K562 (cell line): ENCODE measurements around the gene MGA. TPM values are rescaled to one million over a fixed set of nuclear protein-coding genes. Genes with fewer than 3 reads are reported as not detected.

Experiments used
- ATAC-seq: fragments of 200-7000 bp; cut with Tn5 transposase; 3 replicates; pipeline ENCODE4 v1.9.1; 2020; ENCODE audit warnings: moderate library complexity
- BruUV-seq: library from RNA; stranded (reverse); fragments of 400-500 nt; replicated peaks from 2 replicates; lab custom pipeline; 2021; lab: Mats Ljungman, UMichigan
- CTCF ChIA-PET: fragments of 300-600 bp; formaldehyde crosslinking; extraction: SDS; loops from one replicate; lab custom pipeline; 2021; ENCODE audit warnings: low intra/inter-chr PET ratio; lab: Yijun Ruan, JAX
- POLR2A ChIA-PET: fragments of 300-600, 350-650 bp; sonication (Branson Sonifier 250); formaldehyde crosslinking; extraction: SDS; loops from one replicate; lab custom pipeline; 2021; ENCODE audit warnings: antibody characterized with exemption, inconsistent platforms; lab: Yijun Ruan, JAX
- DNase-seq, 4 experiments: peaks; one replicate each; pipeline versions ENCODE4 v3.0.0 to v3.0.0-alpha.2; 2011 to 2018; ENCODE audit warnings: low spot score in 3 of 4, mixed read lengths in 3 of 4; ENCODE audit errors: extremely low read depth in 1 of 4
- FAIRE-seq: peaks from 2 replicates; lab custom pipeline; 2011; peaks lifted over from hg19 to GRCh38; lab: Jason Lieb, UNC
- H2AFZ ChIP-seq: 2 replicates; pipeline ENCODE4 v1.6.0; 2011; ENCODE audit warnings: low read depth, low read length, control low read depth, inconsistent platforms
- H3K27ac ChIP-seq: fragments of 200-600 bp; 3 replicates; pipeline ENCODE4 v1.8.0; 2011; ENCODE audit warnings: low read depth, mild to moderate bottlenecking, control low read depth, inconsistent platforms, low read length, moderate library complexity, mixed read lengths; ENCODE audit errors: extremely low read depth
- H3K27me3 ChIP-seq, 2 experiments: fragments of 300-600 bp in 1 of 2; 2 replicates in 1 of 2; 3 replicates in 1 of 2; pipeline versions ENCODE4 v1.6.0 to v1.8.0; 2011; ENCODE audit warnings: inconsistent platforms in 2 of 2, low read length in 2 of 2, mild to moderate bottlenecking in 1 of 2, mixed read lengths in 1 of 2, moderate library complexity in 1 of 2; ENCODE audit not compliant: control insufficient read depth in 2 of 2, insufficient read depth in 2 of 2
- H3K36me3 ChIP-seq: fragments of 300-600 bp; 3 replicates; pipeline ENCODE4 v1.8.0; 2011; ENCODE audit warnings: mild to moderate bottlenecking, low read length, inconsistent platforms; ENCODE audit not compliant: control insufficient read depth, insufficient read depth
- H3K4me1 ChIP-seq, 2 experiments: fragments of 200-600 bp in 1 of 2; replicated peaks in 1 of 2; 2 replicates in 1 of 2; 3 replicates in 1 of 2; pipeline versions ENCODE4 v1.5.1 to v1.8.0; 2011; ENCODE audit warnings: inconsistent platforms in 2 of 2, low read length in 2 of 2, mild to moderate bottlenecking in 1 of 2, mixed read lengths in 1 of 2, moderate library complexity in 1 of 2; ENCODE audit not compliant: control insufficient read depth in 2 of 2, insufficient read depth in 2 of 2
- H3K4me2 ChIP-seq: 2 replicates; pipeline ENCODE4 v1.6.1; 2011; ENCODE audit warnings: low read length, control low read depth, inconsistent platforms, mixed read lengths; ENCODE audit not compliant: insufficient read depth
- H3K4me3 ChIP-seq: fragments of 200-600 bp; sonication (generic), shearing (Covaris generic); 2 replicates; pipeline ENCODE4 v1.5.1; 2016; ENCODE audit warnings: control low read depth, inconsistent platforms
- H3K79me2 ChIP-seq: fragments of 200-600 bp; 3 replicates; pipeline ENCODE4 v1.8.0; 2011; ENCODE audit warnings: low read length, inconsistent platforms; ENCODE audit not compliant: control insufficient read depth, insufficient read depth
- H3K9ac ChIP-seq, 2 experiments: 2 replicates each; pipeline versions ENCODE4 v1.6.0 to v1.6.1; 2011; ENCODE audit warnings: low read depth in 2 of 2, low read length in 2 of 2, control low read depth in 1 of 2, inconsistent platforms in 1 of 2, mild to moderate bottlenecking in 1 of 2, mixed read lengths in 1 of 2; ENCODE audit not compliant: insufficient read depth in 1 of 2
- H3K9me1 ChIP-seq: one replicate; pipeline ENCODE4 v1.6.0; 2011; ENCODE audit warnings: inconsistent platforms, mild to moderate bottlenecking, low read length, moderate library complexity; ENCODE audit not compliant: control insufficient read depth, insufficient read depth
- H3K9me3 ChIP-seq: replicated peaks from 2 replicates; pipeline ENCODE4 v1.5.1; 2011; ENCODE audit warnings: low read depth, low read length, inconsistent platforms; ENCODE audit not compliant: control insufficient read depth, insufficient read depth
- H4K20me1 ChIP-seq: replicated peaks from 2 replicates; pipeline ENCODE4 v1.6.1; 2011; ENCODE audit warnings: low read length, inconsistent platforms, mixed read lengths; ENCODE audit not compliant: control insufficient read depth, insufficient read depth
- FOXJ2 ChIP-seq: fragments of 200-800 bp; sonication (Bioruptor generic); IDR thresholded peaks from 2 replicates; pipeline ENCODE4 v1.6.1; 2016; ENCODE audit warnings: missing genetic modification characterization, missing compliant biosample characterization
- HES1 ChIP-seq: fragments of 450-650 bp; IDR thresholded peaks from 2 replicates; pipeline ENCODE4 v1.6.1; 2016; ENCODE audit warnings: low read depth, mild to moderate bottlenecking, moderate library complexity
- MAFG ChIP-seq: fragments of 450-650 bp; conservative IDR thresholded peaks from 2 replicates; pipeline ENCODE4 v1.6.1; 2016; ENCODE audit warnings: missing genetic modification characterization, missing compliant biosample characterization
- ZNF445 ChIP-seq: fragments of 250-450 bp; sonication (Bioruptor Pico); IDR thresholded peaks from 2 replicates; pipeline ENCODE4 v1.4.0; 2020; ENCODE audit warnings: low read depth, mild to moderate bottlenecking, moderate library complexity
- WGBS: fragments of 100-300 bp; shearing (Covaris generic); methylation state at CpG from one replicate; pipeline ENCODE4 v1.1.6; 2016; ENCODE audit warnings: low coverage, mixed read lengths; ENCODE audit not compliant: insufficient coverage; ENCODE audit errors: missing lambda C conversion rate; 5-methylcytosine and 5-hydroxymethylcytosine counted together
- in situ Hi-C: fragments of 300-500 bp; cut with MboI; formaldehyde crosslinking; loops from 4 replicates; pipeline ENCODE4 v1.15.0; 2018; ENCODE audit warnings: inconsistent platforms, mixed read lengths
- intact Hi-C: fragments of 100-400 bp; cut with micrococcal nuclease; formaldehyde crosslinking; loops from 2 replicates; pipeline ENCODE4 v1.14.2; 2022
- polyA plus RNA-seq, 8 experiments: library from polyadenylated mRNA; depleted of rRNA in 4 of 8; stranded (reverse) in 5 of 8; unstranded in 3 of 8; fragments of >200 nt; fragmentation: Nextera tagmentation in 2 of 8; fragmentation: Illumina TruSeq in 1 of 8; extraction: Ambion mirVana in 2 of 8; extraction: Trizol in 1 of 8; gene quantifications; 2 replicates each; pipeline versions ENCODE4 v1.2.1 to v1.2.3, GENCODE V29; 2011 to 2014; ENCODE audit warnings: inconsistent platforms in 1 of 8, missing spikeins in 1 of 8
- total RNA-seq, 7 experiments: library from RNA; depleted of rRNA in 6 of 7; stranded (reverse); fragments of >200 nt in 6 of 7; fragmentation: Illumina TruSeq in 2 of 7; extraction: Trizol in 2 of 7; gene quantifications; 2 replicates each; pipeline versions ENCODE4 v1.2.1 to v1.2.3, GENCODE V29; 2011 to 2021; ENCODE audit warnings: low replicate concordance in 1 of 7

MGA gene
- total and polyA plus RNA-seq, 9 of the 15 experiments (the other 6 are each of a cell fraction or from before 2014, with no cell fraction given), result 4.7 to 56.1 (median 21.1) TPM

DNA sequence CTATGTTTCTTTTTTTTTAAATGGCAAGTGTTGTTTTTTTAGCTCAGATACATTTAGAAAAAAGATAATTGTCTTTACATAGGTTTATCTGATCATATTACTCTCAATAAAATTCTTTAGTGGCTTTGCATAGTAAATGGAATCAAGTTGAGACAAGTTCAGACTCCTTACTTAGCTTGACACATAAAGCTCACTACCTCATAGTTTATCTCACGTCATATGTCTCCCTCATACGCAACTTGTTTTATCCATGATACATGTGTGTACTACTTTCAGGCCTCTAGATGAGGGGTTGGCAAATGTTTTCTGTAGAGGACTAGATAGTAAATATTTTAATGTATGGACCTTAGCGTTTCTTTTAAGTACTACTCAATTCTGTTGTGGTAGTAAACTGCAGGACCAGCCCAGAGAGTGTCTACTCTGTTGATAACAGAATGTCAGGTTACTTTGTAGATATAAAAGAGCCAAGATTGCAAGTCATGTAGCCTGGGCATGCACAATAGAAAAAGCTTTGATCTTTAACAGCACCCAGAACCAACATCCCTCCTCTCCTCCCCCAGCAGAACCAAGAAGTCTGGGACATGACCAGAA, 28.2 kb upstream of the MGA start:
- ChIA-PET POLR2A (interaction anchor here (0.5 to 0.6 kb wide), 2 partner anchors 30 to 43 kb away, joined by 3 to 4 read pairs; no protein-coding TSS in a partner anchor), CTCF (no interaction called here)
- Histone ChIP-seq H3K4me2 (no peak overlapping the region), H2AFZ (no peak overlapping the region), H3K27me3 (no peaks in the 10 kb centered on the region), H3K79me2 (no peaks in the 10 kb centered on the region), H3K9me3 (no peaks in the 10 kb centered on the region), H3K9me1 (no peaks in the 10 kb centered on the region), H3K4me1 (peaks cover 2 to 10% of the 10 kb centered on the region in 2 experiments; a peak in 2 of 5 replicates), H3K9ac (no peak overlapping the region), H3K27ac (no peak overlapping the region), H3K36me3 (no peaks in the 10 kb centered on the region), H4K20me1 (no peaks in the 10 kb centered on the region), H3K4me3 (no peak overlapping the region)
- TF ChIP-seq MAFG (tag) (0 out of 2 replicates have a peak, but pooled peaks have one; percentile 6), ZNF445 (CRISPR knock-in tag) (no peak)
- WGBS, result 47% methylated on average over 3 of the region's 3 CpGs
- no peak for DNase-seq
- peak; percentile 32 for FAIRE-seq
- no peak; the same call in 2 of the 3 replicates for ATAC-seq
- intact Hi-C loops, result no loop called here
- in situ Hi-C loops, result no loop called here
- BruUV-seq, result no TSS peak

- ChIA-PET POLR2A (interaction anchor here (0.5 to 1.1 kb wide), 3 partner anchors 8 to 954 kb away, joined by 3 to 4 read pairs (median 3); no protein-coding TSS in a partner anchor), CTCF (no interaction called here)
- ATAC-seq, result no peak
- Histone ChIP-seq H3K9ac (no peak overlapping the region), H3K4me3 (no peak overlapping the region), H3K4me1 (peaks cover 2 to 10% of the 10 kb centered on the region in 2 experiments; a peak in 2 of 5 replicates), H3K27ac (no peak overlapping the region), H3K79me2 (no peaks in the 10 kb centered on the region), H3K4me2 (no peak overlapping the region), H3K9me3 (no peaks in the 10 kb centered on the region)
- DNase-seq, result no peak
- FAIRE-seq, result no peak
- in situ Hi-C loops, result no loop called here
- 24% methylated on average over 4 of the region's 4 CpGs for WGBS
- TF ChIP-seq FOXJ2 (tag), result 0 out of 2 replicates have a peak, but pooled peaks have one; percentile 9
- no peak for TF ChIP-seq HES1
- TF ChIP-seq, all 486 proteins: peak for 1
- Histone ChIP-seq H2AFZ (no peak overlapping the region), H4K20me1 (no peaks in the 10 kb centered on the region), H3K9me1 (no peaks in the 10 kb centered on the region), H3K36me3 (no peaks in the 10 kb centered on the region), H3K27me3 (no peaks in the 10 kb centered on the region)
- intact Hi-C loops, result no loop called here
- no TSS peak for BruUV-seq
These were observed 26.6 kb upstream of the MGA start for GRCh38 chr15:41633609-41634008.
